Measurements from ENCODE around the gene FAIM2.

DNA sequence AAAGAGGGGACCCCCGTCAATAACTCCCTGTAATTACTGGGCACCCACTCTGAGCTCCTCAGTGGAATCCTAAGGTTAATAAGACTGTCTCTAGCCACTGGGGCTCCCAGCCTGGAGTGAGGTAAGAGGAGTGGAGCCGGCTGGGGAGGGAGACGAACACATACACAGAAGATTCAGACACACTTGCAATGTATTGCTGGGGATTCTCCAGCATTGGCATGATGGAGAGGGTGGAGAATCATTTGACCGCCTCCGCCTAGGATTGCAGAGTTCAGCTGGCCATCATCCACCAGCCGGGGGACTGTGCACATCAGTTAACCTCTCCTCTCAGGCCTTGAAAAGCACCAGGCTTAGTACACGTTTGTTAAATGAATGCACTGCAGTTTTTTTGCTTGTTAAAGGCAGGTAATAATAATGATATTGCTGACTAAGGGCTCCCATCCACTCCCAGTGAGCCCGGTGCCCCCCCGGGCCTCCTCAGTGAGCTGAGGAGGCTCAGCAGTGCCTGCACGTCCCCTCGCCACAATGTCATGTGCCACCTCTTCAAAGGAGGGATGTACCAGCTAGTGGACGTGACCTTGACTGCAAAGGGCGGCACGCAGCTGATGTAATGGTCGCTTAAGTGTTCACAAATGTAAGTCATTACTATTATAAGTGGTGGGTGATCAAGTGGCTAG lies 20.3 kb upstream of the FAIM2 start:
- TF ChIP-seq, protein P1, sequence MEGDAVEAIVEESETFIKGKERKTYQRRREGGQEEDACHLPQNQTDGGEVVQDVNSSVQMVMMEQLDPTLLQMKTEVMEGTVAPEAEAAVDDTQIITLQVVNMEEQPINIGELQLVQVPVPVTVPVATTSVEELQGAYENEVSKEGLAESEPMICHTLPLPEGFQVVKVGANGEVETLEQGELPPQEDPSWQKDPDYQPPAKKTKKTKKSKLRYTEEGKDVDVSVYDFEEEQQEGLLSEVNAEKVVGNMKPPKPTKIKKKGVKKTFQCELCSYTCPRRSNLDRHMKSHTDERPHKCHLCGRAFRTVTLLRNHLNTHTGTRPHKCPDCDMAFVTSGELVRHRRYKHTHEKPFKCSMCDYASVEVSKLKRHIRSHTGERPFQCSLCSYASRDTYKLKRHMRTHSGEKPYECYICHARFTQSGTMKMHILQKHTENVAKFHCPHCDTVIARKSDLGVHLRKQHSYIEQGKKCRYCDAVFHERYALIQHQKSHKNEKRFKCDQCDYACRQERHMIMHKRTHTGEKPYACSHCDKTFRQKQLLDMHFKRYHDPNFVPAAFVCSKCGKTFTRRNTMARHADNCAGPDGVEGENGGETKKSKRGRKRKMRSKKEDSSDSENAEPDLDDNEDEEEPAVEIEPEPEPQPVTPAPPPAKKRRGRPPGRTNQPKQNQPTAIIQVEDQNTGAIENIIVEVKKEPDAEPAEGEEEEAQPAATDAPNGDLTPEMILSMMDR (conservative IDR thresholded peaks at IDR 0.05 in 1 of 2, IDR thresholded peaks at IDR 0.05 in 1 of 2; ENCODE audit: low read depth in 1 of 2, low read length in 2 of 2): no peak
- TF ChIP-seq EZH2 (IDR thresholded peaks at IDR 0.05; ENCODE audit: low read length, missing control alignments): no peak

Data from fibroblast of lung (primary cell).